NT2/D1 (cell line): ENCODE measurements around the gene TARBP2.

ENCODE experiments used
- DNase-seq: peaks from one replicate; pipeline ENCODE4 v3.0.0-alpha.2; 2011; ENCODE audit warnings: low read depth, low spot score
- H3K27me3 ChIP-seq: 2 replicates; pipeline ENCODE4 v1.6.0; 2011; ENCODE audit warnings: mild to moderate bottlenecking; ENCODE audit not compliant: insufficient read length, insufficient read depth
- H3K36me3 ChIP-seq: 2 replicates; pipeline ENCODE4 v1.6.1; 2011; ENCODE audit warnings: mild to moderate bottlenecking, low read length, mixed read lengths; ENCODE audit not compliant: insufficient read depth, insufficient read length
- H3K4me1 ChIP-seq: 2 replicates; pipeline ENCODE4 v1.5.1; 2011; ENCODE audit not compliant: insufficient read depth, insufficient read length
- H3K4me3 ChIP-seq: 2 replicates; pipeline ENCODE4 v1.5.1; 2011; ENCODE audit warnings: low read depth; ENCODE audit not compliant: insufficient read length
- H3K9ac ChIP-seq: 2 replicates; pipeline ENCODE4 v1.6.0; 2011; ENCODE audit warnings: low read depth; ENCODE audit not compliant: insufficient read length
- H3K9me3 ChIP-seq: 2 replicates; pipeline ENCODE4 v1.5.1; 2011; ENCODE audit warnings: mild to moderate bottlenecking, low read length; ENCODE audit not compliant: insufficient read depth
- SUZ12 ChIP-seq: IDR thresholded peaks from 2 replicates; pipeline ENCODE4 v1.6.1; 2011; ENCODE audit not compliant: insufficient read length, insufficient read depth; ENCODE audit errors: extremely low read depth
- YY1 ChIP-seq: IDR thresholded peaks from 2 replicates; pipeline ENCODE4 v1.6.1; 2011; ENCODE audit not compliant: insufficient read length, insufficient read depth
- ZNF274 ChIP-seq: IDR thresholded peaks from 2 replicates; pipeline ENCODE4 v1.6.1; 2011; ENCODE audit warnings: mild to moderate bottlenecking, low read depth, low read length

Gene TARBP2

GRCh38 chr12:53459097-53459496 is 42.0 kb upstream of the TARBP2 start:
- no peaks in the 10 kb centered on the region for H3K4me1 ChIP-seq
- TF ChIP-seq ZNF274 (no peak), SUZ12 (no peak), YY1 (no peak)
- no peak for DNase-seq
- H3K27me3 ChIP-seq = no peaks in the 10 kb centered on the region
- H3K9ac ChIP-seq = no peak overlapping the region
- no peak overlapping the region for H3K4me3 ChIP-seq
- H3K36me3 ChIP-seq = peaks cover 98% of the 10 kb centered on the region
- no peaks in the 10 kb centered on the region for H3K9me3 ChIP-seq

DNA sequence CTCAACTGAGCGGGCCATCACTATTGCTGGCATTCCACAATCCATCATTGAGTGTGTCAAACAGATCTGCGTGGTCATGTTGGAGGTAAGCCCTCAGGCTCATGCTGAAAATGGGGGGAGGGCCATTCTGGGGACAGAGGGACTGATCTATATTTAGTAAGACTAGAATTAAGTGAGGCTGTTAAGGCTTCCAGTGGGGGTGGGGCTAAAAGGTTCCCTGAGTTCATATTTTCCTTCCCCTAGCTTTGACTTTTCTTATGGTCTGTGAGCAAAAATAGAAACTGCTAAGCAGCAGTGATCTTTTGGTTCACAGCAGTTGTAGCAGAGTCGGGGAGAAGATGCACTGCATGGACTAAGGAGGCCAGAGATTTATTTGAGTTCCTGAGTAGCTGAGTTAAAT is 40.0 kb upstream of the TARBP2 start:
- Histone ChIP-seq H3K27me3 (no peaks in the 10 kb centered on the region), H3K4me1 (peaks cover 3% of the 10 kb centered on the region), H3K4me3 (no peak overlapping the region), H3K9ac (no peak overlapping the region), H3K36me3 (peaks cover 98% of the 10 kb centered on the region), H3K9me3 (no peaks in the 10 kb centered on the region)
- TF ChIP-seq ZNF274 = no peak
- TF ChIP-seq YY1 = no peak
- no peak for TF ChIP-seq SUZ12
- no peak for DNase-seq

DNA sequence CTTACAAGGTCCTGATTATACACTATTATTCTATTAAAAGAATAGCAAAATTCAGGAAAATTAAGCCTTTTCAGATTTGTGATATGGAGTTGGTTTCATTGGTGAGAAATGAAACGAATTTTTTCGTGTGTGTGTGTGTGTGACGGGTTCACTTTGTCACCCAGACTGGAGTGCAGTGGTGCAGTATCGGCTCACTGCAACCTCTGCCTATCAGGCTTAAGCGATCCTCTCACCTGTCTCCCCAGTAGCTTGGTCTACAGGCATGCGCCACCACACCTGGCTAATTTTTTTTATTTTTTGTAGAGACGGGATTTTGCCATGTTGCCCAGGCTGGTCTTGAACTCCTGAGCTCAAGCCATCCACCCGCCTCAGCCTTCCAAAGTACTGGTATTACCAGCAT is 39.5 kb upstream of the TARBP2 start:
- no peak overlapping the region for H3K4me3 ChIP-seq
- H3K27me3 ChIP-seq = no peaks in the 10 kb centered on the region
- no peak overlapping the region for H3K9ac ChIP-seq
- TF ChIP-seq SUZ12 = no peak
- no peak for TF ChIP-seq ZNF274
- no peak for TF ChIP-seq YY1
- peaks cover 98% of the 10 kb centered on the region for H3K36me3 ChIP-seq
- DNase-seq = no peak
- peaks cover 3% of the 10 kb centered on the region for H3K4me1 ChIP-seq
- H3K9me3 ChIP-seq = no peaks in the 10 kb centered on the region

GRCh38 chr12:53462935-53463334 is 38.1 kb upstream of the TARBP2 start:
- peaks cover 5% of the 10 kb centered on the region for H3K4me1 ChIP-seq
- H3K36me3 ChIP-seq = peaks cover 98% of the 10 kb centered on the region
- TF ChIP-seq SUZ12 (no peak), ZNF274 (no peak), YY1 (no peak)
- no peaks in the 10 kb centered on the region for H3K27me3 ChIP-seq
- H3K4me3 ChIP-seq = no peak overlapping the region
- no peak overlapping the region for H3K9ac ChIP-seq
- H3K9me3 ChIP-seq = no peaks in the 10 kb centered on the region
- DNase-seq = no peak

DNA sequence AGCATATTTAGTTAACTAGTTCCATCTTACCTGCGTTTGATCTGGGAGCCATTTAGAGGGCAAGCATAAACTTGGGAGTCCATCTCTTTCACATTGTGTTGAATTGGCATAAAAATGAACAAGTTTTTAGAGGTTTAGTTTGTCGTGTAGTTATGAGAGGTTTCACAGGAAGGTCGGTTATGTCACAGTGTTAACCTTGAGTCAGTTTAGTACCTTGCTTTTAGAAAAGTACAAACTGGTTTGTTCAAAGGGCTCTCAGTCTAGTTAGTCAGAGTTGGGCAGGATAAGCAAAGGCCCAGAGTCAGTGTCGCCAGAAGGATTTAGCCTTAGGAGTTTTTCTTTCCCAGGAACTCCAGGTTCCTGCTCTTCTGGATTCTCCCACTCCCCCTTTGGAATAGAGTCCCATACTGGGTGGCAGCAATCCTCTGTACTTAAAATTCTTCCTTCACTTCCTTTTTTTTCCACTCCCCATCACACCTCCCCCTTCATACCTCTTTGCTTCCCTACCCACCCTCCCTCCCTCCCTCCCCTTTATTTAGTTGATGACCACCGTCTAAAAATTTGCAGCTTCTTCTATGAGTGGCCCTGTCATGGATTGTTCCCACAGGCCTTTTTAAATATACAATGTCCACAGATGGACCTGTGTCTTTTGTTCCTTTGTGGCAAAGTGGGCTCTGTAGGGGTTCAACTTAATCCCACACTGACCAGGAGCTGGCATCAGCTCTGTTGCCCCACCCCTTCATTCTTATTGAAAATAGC is 37.1 kb upstream of the TARBP2 start:
- no peaks in the 10 kb centered on the region for H3K9me3 ChIP-seq
- H3K36me3 ChIP-seq = peaks cover 99% of the 10 kb centered on the region
- peaks cover 5% of the 10 kb centered on the region for H3K4me1 ChIP-seq
- no peak overlapping the region for H3K4me3 ChIP-seq
- no peak for DNase-seq
- no peak overlapping the region for H3K9ac ChIP-seq
- TF ChIP-seq YY1 = no peak
- TF ChIP-seq SUZ12 = no peak
- TF ChIP-seq ZNF274 = no peak
- H3K27me3 ChIP-seq = no peaks in the 10 kb centered on the region

DNA sequence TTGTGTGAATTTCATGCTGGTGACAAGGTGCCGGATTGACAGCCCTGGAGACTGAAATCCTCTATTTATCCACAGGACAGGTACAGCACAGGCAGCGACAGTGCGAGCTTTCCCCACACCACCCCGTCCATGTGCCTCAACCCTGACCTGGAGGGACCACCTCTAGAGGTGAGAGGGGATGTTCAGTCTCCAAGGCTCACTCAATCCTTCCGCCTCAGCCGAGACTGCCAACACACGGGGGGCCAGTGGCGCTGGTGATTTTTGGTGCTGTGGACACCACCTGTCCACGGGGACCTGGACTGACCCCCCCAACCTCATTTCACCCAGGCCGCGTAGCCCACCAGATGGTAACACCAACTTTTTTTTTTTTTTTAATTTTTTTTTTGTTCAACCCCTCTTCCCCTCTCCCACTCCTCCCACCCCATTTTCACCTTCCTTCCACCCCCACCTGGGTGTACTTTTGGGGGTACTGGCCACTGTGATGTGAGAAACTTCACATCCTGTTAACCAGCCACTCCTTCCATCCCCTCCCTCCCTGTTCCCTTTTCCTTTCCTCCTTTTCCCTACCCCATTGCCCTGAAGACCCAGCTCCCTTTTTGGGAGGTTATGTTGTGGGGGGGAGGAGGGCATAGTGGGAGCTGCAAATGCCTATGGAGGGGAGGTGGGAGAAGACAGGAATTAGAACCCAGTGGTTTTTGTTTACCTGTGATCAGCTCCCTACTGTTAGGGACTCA is 36.2 kb upstream of the TARBP2 start:
- no peak for DNase-seq
- no peaks in the 10 kb centered on the region for H3K9me3 ChIP-seq
- H3K4me1 ChIP-seq = peaks cover 5% of the 10 kb centered on the region
- no peaks in the 10 kb centered on the region for H3K27me3 ChIP-seq
- no peak overlapping the region for H3K4me3 ChIP-seq
- peaks cover 99% of the 10 kb centered on the region for H3K36me3 ChIP-seq
- H3K9ac ChIP-seq = no peak overlapping the region
- TF ChIP-seq SUZ12 (no peak), ZNF274 (no peak), YY1 (no peak)

GRCh38 chr12:53465679-53466078 is 35.4 kb upstream of the TARBP2 start:
- peaks cover 7% of the 10 kb centered on the region for H3K4me1 ChIP-seq
- DNase-seq = no peak
- H3K9ac ChIP-seq = no peak overlapping the region
- no peaks in the 10 kb centered on the region for H3K9me3 ChIP-seq
- TF ChIP-seq ZNF274 = no peak
- no peak for TF ChIP-seq SUZ12
- no peak for TF ChIP-seq YY1
- peaks cover 99% of the 10 kb centered on the region for H3K36me3 ChIP-seq
- no peak overlapping the region for H3K4me3 ChIP-seq
- H3K27me3 ChIP-seq = no peaks in the 10 kb centered on the region
